HG02840 (cell line): ENCODE data around the gene MRC1.
"Not testable (repeated sequence)": the region's sequence is repeated elsewhere in the genome, so short reads cannot be mapped to it uniquely, and the experiment has no call there.

Experiments
- ATAC-seq: cut with Tn5 transposase; IDR thresholded peaks from one replicate; pipeline ENCODE4 v1.9.1; 2021; ENCODE audit warnings: mild to moderate bottlenecking, moderate library complexity, moderate number of reproducible peaks; ENCODE audit not compliant: unreplicated experiment, low FRiP score

MRC1 gene

DNA sequence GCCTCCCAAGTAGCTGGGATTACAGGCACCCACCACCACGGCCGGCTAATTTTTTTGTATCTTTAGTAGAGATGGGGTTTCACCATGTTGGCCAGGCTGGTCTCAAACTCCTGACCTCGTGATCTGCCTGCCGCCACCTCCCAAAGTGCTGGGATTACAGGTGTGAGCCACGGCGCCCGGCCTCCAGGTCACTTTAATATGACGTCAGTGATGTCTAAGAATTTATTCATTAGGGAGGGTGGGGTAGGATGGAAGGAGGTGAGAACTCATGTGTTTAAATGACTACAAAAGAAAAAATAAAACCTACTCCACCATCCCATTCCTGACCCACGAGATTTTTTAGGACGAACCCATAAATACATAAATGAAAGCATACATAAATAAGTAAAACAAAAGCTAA is 145.2 kb downstream of the MRC1 start:
- ATAC-seq, result not testable (repeated sequence)

DNA sequence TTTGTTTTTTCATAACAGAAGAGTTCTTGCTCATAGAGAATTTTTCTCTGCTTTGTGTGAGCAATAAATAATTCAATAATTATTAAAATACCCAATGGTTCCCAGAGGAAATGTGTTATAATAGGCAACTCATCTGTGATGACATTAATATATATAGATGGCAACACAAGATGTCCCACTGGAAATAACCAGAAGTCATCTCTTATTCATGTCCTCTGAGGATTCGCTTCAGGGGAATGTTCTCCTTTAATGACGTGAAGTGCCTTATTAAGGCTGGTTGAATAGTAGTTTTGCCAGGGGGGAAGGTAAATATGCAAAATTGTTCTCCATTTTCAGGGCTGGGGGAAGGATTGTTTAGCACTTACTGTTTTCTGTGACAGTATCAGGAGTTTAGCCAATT is 145.7 kb downstream of the MRC1 start:
- ATAC-seq, result no peak

DNA sequence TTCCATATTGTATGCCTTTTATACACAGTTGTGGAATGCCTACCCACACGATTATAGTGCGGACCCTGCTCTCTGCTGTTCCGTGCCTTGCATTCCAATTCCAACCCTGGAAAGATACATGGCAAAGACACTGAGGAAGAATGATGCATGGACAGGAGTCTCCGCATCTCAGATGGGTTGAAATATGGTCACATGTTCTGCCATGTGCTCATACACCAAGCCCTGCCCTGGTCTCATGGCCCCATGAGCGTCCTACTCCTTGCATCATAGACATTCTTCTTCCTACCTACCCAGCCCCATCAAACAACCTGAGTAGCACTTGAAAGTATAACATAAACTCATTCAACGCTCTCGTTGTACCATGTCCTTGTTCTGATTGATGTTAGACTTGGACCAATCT is 148.9 kb downstream of the MRC1 start:
- no peak for ATAC-seq

DNA sequence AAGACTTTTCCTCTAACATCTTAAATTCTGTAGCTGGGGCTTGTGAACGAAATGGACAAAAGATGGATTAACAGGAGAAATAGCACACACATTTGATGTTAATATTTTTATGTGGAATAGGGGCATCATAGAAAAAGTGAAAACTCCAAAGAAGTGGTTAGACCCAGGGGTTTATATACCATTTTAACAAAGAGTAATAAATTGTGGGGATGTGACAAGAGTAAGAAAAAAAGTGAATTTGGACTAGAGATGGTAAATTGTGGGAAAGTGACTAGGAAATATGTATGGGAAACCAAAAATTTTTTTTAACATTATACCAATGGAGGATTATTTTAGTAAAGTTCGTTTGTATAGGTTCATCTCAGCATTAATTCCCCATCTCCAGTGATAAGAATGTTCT is 150.7 kb downstream of the MRC1 start:
- ATAC-seq, result no peak
